ENCODE data around the gene AVEN.

Gene AVEN

DNA sequence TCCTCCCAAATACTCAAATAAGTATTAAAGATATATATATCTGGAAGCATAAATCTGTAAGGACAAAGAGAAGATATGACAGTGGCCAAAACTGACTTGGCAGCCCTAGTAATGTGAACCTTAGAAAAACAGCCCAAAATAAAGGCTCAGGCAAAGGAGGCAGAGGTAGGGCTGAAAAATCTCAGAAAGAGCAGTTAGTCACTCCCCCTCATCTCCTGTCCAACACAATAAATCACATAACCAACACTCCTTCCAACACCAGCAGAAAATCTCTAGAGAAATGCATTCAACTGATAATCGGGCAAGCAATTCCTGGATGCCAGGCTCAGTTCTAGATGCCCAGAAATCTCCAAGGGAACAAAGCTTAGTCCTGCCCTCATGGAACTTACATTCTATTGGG lies 92.9 kb downstream of the AVEN start:
- TF ChIP-seq, protein P1, sequence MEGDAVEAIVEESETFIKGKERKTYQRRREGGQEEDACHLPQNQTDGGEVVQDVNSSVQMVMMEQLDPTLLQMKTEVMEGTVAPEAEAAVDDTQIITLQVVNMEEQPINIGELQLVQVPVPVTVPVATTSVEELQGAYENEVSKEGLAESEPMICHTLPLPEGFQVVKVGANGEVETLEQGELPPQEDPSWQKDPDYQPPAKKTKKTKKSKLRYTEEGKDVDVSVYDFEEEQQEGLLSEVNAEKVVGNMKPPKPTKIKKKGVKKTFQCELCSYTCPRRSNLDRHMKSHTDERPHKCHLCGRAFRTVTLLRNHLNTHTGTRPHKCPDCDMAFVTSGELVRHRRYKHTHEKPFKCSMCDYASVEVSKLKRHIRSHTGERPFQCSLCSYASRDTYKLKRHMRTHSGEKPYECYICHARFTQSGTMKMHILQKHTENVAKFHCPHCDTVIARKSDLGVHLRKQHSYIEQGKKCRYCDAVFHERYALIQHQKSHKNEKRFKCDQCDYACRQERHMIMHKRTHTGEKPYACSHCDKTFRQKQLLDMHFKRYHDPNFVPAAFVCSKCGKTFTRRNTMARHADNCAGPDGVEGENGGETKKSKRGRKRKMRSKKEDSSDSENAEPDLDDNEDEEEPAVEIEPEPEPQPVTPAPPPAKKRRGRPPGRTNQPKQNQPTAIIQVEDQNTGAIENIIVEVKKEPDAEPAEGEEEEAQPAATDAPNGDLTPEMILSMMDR (IDR thresholded peaks at IDR 0.05; ENCODE audit: insufficient read depth, missing control alignments): no peak
- DNase-seq (ENCODE audit: insufficient read length, low spot score): no peak
- no peak for FAIRE-seq

DNA sequence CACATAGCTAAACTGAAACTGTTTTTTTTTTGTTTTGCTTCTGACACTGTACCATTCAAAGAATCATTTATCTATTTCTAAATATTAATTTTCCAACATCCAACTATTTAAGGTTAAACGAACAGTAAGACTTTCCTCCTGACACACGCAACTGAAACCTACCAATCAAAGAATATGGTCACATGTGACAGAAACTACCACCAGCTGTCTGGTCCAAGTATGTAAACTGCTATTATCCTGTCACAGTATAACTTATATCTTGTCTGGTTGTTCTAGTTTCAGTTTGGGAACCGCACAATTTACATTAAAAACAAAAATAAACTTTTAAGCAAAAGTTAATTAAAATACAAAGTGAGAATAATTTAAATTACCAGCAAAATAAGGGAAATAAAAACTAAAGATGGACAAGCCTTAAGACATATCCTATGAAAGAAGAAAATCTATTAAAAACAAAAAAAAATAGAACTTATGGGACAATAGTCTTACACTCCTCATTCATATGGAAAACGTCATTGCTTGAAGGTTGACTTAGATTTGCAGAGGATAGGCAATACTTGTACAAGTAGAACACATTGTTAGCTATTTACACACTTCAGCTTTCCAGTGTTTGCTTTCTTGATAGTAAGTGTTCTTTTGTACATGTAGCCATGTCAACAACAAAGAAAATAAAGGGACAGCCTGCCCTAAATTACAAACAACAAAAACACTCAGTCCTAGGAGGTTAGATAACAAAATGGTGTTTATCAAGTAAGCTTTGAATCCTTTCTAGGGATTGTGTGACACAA lies 97.5 kb downstream of the AVEN start:
- FAIRE-seq: no peak
- TF ChIP-seq, protein P1 (IDR thresholded peaks at IDR 0.05; ENCODE audit: insufficient read depth, missing control alignments): no peak
- no peak for DNase-seq (ENCODE audit: insufficient read length, low spot score)

DNA sequence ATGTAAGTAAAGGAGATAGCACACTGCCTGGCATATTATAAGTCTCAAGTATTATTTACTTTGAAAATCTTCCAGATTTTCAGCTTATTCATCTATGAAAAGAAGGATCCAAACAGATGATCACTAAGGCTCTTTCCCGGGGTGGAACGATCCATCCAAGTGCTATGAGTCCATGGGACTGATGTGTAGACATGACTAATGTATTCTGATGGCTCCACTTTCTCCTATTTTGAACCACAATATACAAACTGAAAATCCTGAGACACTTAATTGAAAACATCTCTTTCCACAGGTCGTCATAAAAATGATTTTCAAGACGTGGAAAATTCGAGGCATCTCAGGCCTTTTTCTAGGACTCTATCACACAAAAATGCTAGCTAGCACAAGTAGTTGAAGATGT lies 104.1 kb downstream of the AVEN start:
- FAIRE-seq (no peak), DNase-seq (ENCODE audit: insufficient read length, low spot score) (no peak)
- TF ChIP-seq, protein P1 (IDR thresholded peaks at IDR 0.05; ENCODE audit: insufficient read depth, missing control alignments): no peak

DNA sequence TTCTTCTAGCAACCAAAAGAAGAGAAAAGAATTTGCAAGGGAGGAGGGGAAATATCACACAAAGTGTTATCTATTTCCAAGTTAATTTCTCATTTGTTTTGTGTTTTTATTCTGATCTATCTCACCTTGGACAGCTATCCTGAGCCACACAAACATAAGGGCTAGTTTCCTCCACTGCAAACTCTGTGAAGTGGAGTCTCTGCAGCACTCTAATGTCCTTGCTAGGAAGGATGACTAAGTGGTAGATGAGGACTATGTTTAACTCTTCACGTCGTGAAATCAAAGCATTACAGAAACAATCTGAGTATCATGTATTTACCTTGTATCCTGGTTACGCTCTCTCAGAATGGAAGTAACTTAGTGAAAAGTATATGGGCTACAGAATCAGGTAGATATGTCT lies 104.6 kb downstream of the AVEN start:
- FAIRE-seq: no peak
- TF ChIP-seq, protein P1 (IDR thresholded peaks at IDR 0.05; ENCODE audit: insufficient read depth, missing control alignments): no peak
- DNase-seq (ENCODE audit: insufficient read length, low spot score): no peak

DNA sequence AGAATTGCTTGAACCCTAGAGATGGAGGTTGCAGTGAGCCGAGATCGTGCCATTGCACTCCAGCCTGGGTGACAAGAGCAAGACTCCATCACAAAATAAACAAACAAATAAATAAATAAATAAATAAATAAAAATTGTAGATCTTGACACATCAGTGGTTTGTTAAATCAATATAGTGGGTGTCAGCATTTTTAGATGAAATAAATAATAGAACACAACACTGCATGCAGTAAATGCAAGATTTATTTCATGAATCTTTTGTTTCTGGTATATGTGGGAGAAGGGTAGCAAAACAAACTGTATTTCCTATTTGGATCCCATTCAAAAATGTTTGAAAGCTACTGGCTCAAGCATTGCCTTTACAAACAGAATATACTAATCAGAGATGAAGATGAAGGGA lies 106.3 kb downstream of the AVEN start:
- no peak for FAIRE-seq
- TF ChIP-seq, protein P1 (IDR thresholded peaks at IDR 0.05; ENCODE audit: insufficient read depth, missing control alignments): no peak
- no peak for DNase-seq (ENCODE audit: insufficient read length, low spot score)

DNA sequence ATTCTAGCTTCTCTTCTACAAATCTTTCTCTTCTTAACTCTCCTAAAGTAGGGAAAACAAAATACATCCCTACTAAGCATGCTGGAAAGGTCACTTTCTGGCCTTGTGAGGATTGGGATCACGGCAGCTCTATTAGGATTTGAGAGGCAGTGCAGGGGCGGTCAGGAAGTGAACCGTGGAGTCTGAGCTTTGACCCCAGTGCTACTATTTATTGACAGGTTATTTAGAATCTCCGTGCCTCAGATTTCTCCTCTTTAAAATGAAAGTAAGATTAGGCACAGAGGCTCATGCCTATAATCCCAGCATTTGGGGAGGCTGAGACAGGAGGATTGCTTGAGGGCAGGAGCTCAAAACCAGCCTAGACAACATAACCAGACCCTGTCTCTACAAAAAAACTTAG lies 112.7 kb downstream of the AVEN start:
- no peak for FAIRE-seq

DNA sequence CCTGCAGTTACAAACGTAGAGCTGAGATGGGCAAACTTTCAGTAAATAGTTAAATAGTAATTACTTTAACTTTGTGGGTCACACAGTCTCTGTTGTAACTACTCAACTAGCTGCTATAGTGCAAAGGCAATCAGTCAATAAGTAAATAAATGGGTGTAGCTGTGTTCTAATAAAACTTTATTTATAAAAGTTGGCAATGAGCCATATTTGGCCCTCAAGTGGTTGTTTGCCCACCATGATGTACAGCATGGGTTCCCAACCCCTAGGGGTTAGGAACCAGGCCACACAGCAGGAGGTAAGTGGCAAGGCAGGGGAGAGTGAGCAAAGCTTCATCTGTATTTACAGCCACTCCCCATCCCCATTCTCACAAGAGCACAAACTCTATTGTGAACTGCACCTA lies 115.6 kb downstream of the AVEN start:
- TF ChIP-seq, protein P1 (IDR thresholded peaks at IDR 0.05; ENCODE audit: insufficient read depth, missing control alignments): no peak
- FAIRE-seq (no peak), DNase-seq (ENCODE audit: insufficient read length, low spot score) (no peak)

More for the DNA sequence above, 112.7 kb downstream of the AVEN start:
- DNase-seq (ENCODE audit: insufficient read length, low spot score): no peak
- TF ChIP-seq, protein P1 (IDR thresholded peaks at IDR 0.05; ENCODE audit: insufficient read depth, missing control alignments): no peak

Data from D721Med (cell line).